RWPE2 (cell line): ENCODE data around the gene RAI1.

Experiments used
- ATAC-seq: fragments of 200-7000 bp; cut with Tn5 transposase; 3 replicates; pipeline ENCODE4 v1.9.1; 2021; ENCODE audit warnings: low read depth
- DNase-seq: peaks from one replicate; pipeline ENCODE4 v3.0.0-alpha.2; 2020; ENCODE audit warnings: low spot score
- H3K27ac ChIP-seq: fragments of 450-650 bp; 2 replicates; pipeline ENCODE4 v1.5.1; 2017; ENCODE audit warnings: mild to moderate bottlenecking; ENCODE audit not compliant: poor library complexity, severe bottlenecking
- H3K27me3 ChIP-seq: fragments of 250-450 bp; sonication (Bioruptor Pico); 2 replicates; pipeline ENCODE4 v1.5.1; 2021; ENCODE audit warnings: mild to moderate bottlenecking, moderate library complexity; ENCODE audit not compliant: insufficient read depth, poor library complexity, severe bottlenecking
- H3K36me3 ChIP-seq: fragments of 250-450 bp; sonication (Bioruptor Pico); 2 replicates; pipeline ENCODE4 v1.5.1; 2020; ENCODE audit warnings: low read depth, mild to moderate bottlenecking, moderate library complexity
- H3K4me1 ChIP-seq: fragments of 250-450 bp; sonication (Bioruptor Pico); 2 replicates; pipeline ENCODE4 v1.5.1; 2021; ENCODE audit warnings: mild to moderate bottlenecking, moderate library complexity; ENCODE audit not compliant: insufficient read depth, poor library complexity, severe bottlenecking
- H3K4me3 ChIP-seq: fragments of 250-450 bp; sonication (Bioruptor Pico); 2 replicates; pipeline ENCODE4 v1.5.1; 2021; ENCODE audit warnings: mild to moderate bottlenecking, moderate library complexity; ENCODE audit not compliant: severe bottlenecking
- H3K9me3 ChIP-seq: fragments of 250-450 bp; sonication (Bioruptor Pico); 2 replicates; pipeline ENCODE4 v1.5.1; 2021; ENCODE audit warnings: mild to moderate bottlenecking, moderate library complexity; ENCODE audit not compliant: severe bottlenecking
- TF ChIP-seq, protein P1 (sequence below): fragments of 450-650 bp; IDR thresholded peaks from one replicate; pipeline ENCODE4 v1.5.1; 2017; ENCODE audit warnings: mild to moderate bottlenecking, moderate library complexity; ENCODE audit not compliant: poor library complexity, severe bottlenecking

The RAI1 gene

DNA sequence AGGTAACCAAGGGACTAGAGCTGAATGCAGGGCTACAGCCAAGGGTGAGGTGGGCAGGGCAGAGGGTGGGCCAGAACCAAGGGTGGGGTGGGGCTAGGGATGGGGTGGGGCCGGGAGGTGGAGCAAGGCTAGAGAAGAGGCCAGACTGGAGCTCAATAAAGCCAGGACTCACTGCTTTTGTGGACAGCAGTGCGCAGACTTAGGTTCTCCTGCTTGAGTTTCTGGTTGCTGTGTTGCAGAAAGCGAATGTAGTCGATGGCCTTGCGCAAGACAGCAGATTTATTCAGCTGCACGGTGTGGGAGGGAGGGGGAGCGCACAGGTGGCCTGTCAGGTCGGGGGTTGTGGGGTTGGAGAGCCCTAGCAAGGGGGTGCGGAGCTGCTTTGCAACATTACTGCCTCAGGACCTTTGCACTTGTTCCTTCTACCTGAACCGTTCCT is 136.8 kb downstream of the RAI1 start:
- H3K27ac ChIP-seq: peak overlapping the region; percentile 16
- peaks cover 96% of the 10 kb centered on the region for H3K36me3 ChIP-seq
- ATAC-seq: peak; percentile 6; the same call in 2 of the 3 replicates
- no peak overlapping the region for H3K4me3 ChIP-seq
- no peak for DNase-seq
- TF ChIP-seq, protein P1, sequence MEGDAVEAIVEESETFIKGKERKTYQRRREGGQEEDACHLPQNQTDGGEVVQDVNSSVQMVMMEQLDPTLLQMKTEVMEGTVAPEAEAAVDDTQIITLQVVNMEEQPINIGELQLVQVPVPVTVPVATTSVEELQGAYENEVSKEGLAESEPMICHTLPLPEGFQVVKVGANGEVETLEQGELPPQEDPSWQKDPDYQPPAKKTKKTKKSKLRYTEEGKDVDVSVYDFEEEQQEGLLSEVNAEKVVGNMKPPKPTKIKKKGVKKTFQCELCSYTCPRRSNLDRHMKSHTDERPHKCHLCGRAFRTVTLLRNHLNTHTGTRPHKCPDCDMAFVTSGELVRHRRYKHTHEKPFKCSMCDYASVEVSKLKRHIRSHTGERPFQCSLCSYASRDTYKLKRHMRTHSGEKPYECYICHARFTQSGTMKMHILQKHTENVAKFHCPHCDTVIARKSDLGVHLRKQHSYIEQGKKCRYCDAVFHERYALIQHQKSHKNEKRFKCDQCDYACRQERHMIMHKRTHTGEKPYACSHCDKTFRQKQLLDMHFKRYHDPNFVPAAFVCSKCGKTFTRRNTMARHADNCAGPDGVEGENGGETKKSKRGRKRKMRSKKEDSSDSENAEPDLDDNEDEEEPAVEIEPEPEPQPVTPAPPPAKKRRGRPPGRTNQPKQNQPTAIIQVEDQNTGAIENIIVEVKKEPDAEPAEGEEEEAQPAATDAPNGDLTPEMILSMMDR: no peak
- H3K27me3 ChIP-seq: no peaks in the 10 kb centered on the region
- H3K9me3 ChIP-seq: no peaks in the 10 kb centered on the region
- H3K4me1 ChIP-seq: peaks cover 30% of the 10 kb centered on the region

DNA sequence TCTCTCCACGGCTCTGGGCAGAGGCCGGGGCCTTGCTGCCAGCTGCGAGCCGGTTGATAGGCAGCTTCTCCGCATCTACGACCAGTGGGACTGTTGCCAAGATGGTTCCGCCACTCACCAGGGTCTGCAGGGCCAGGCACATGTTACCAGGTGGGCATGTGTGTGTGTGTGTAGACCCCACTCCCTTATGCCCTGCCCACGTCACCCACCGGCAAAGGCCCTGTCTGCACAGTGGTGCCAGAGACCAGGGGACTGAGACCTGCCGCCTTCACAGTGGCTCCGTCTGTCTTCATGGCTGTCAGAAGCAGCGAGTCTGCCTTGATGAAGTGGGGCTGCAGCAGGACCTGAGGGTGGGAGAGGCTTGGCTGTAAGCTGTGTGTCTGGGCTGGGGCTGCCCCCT is 137.9 kb downstream of the RAI1 start:
- Histone ChIP-seq H3K4me1 (peaks cover 34% of the 10 kb centered on the region), H3K27ac (peak overlapping the region; percentile 94), H3K9me3 (no peaks in the 10 kb centered on the region), H3K4me3 (no peak overlapping the region), H3K27me3 (no peaks in the 10 kb centered on the region), H3K36me3 (peaks cover 87% of the 10 kb centered on the region)
- ATAC-seq: no peak
- TF ChIP-seq, protein P1: no peak
- DNase-seq: no peak

DNA sequence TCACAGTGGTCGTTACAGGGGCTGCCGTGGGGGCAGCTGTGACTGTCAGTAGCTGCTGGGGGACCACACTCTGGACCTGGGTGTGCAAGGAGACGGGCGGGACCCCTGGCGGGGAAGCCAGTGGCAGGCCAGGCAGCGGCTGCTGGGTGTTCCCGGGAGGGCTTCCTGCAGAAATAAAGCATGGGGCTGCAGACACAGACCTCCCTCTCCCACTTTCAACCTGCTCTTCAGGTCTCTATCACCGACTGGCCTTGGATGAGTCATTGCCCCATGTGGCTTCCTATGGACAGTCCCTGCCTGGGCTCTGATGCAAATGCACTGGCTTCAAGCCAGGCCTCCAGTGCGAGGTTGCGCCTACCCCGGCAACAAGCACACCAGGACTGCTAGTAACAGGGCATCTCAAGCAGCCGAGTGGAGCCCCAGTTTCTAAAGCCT is 138.3 kb downstream of the RAI1 start:
- H3K36me3 ChIP-seq: peaks cover 83% of the 10 kb centered on the region
- peak overlapping the region; percentile 94 for H3K27ac ChIP-seq
- peaks cover 38% of the 10 kb centered on the region for H3K4me1 ChIP-seq
- ATAC-seq (peak; percentile 58), DNase-seq (no peak)
- no peaks in the 10 kb centered on the region for H3K9me3 ChIP-seq
- H3K4me3 ChIP-seq: no peak overlapping the region
- H3K27me3 ChIP-seq: no peaks in the 10 kb centered on the region
- TF ChIP-seq, protein P1: no peak

DNA sequence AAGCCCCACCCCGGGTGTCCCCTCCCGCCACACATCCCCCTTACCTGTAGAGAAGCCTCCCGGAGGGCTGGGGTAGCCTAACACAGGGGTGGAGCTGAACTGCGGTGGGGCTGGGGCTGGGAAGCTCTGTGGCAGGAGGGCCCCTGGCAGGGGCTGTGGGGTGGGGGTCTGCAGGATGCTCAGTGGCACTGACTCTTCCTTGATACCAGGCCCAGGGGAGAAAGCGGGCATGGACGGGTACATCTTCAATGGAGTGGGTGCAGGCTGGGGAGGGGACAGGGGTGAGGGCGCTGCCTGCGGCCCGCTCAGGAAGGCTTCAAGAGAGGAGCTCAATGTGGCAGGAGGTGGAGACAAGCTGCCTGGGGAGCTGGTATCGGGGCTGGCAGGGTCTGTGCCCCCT is 138.8 kb downstream of the RAI1 start:
- no peaks in the 10 kb centered on the region for H3K27me3 ChIP-seq
- peaks cover 78% of the 10 kb centered on the region for H3K36me3 ChIP-seq
- peak overlapping the region; percentile 94 for H3K27ac ChIP-seq
- DNase-seq: no peak
- no peak overlapping the region for H3K4me3 ChIP-seq
- ATAC-seq: no peak; the same call in 2 of the 3 replicates
- H3K4me1 ChIP-seq: peaks cover 43% of the 10 kb centered on the region
- TF ChIP-seq, protein P1: no peak
- no peaks in the 10 kb centered on the region for H3K9me3 ChIP-seq

DNA sequence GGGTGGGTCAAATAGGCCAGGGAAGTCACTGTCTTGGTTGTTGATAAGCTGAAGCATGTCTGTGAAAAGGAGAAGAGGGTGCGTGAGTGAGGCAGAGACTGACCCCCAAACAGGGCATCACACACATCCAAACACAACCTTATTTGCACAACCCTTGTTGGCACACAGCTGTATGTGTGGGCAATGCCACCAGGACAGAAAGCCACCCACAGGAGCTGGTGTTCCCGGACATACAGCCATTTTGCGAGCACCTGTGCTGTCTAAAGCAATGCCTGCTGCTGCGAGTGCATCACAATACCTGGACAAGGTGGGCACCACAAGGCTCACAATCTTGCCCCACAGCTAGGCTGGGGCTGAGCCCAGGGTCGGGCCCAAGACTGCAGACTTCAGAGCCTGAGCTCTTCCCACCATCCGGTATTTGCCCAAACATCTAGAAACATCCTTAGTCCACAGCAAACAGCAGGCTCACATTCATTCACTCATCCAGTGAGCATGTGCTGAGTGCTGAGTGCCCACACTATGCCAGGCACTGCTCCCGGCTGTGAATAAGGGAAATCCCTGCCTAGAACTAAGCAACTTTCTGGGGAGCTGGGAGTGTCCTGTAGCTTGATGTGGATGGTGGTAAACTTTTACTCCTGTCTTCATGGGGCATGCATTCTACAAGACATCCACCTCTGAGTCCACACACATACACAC is 139.4 kb downstream of the RAI1 start:
- Histone ChIP-seq H3K4me3 (peak overlapping the region; percentile 38), H3K9me3 (no peaks in the 10 kb centered on the region), H3K4me1 (peaks cover 49% of the 10 kb centered on the region), H3K36me3 (peaks cover 72% of the 10 kb centered on the region), H3K27me3 (no peaks in the 10 kb centered on the region), H3K27ac (peak overlapping the region; percentile 94)
- no peak for DNase-seq
- no peak for ATAC-seq
- TF ChIP-seq, protein P1: no peak
